AG04450 (cell line): Measurements from ENCODE around the gene ARHGEF4. TPM values are rescaled to one million over a fixed set of nuclear protein-coding genes. Genes with fewer than 3 reads are reported as not detected.

Source experiments
- CTCF ChIA-PET: fragments of 300-600, 350-600 bp; formaldehyde crosslinking; extraction: SDS; loops from one replicate; lab custom pipeline; 2022; ENCODE audit warnings: antibody characterized with exemption, inconsistent platforms; lab: Charles Lee
- POLR2A ChIA-PET: fragments of 350-600 bp; formaldehyde crosslinking; extraction: SDS; loops from one replicate; lab custom pipeline; 2021; ENCODE audit warnings: antibody characterized with exemption, inconsistent platforms; lab: Yijun Ruan, JAX
- DNase-seq: peaks from one replicate; pipeline ENCODE4 v3.0.0-alpha.2; 2011; ENCODE audit warnings: low read depth, low spot score
- H3K27ac ChIP-seq: one replicate; pipeline ENCODE4 v1.5.1; 2012; ENCODE audit warnings: low read depth, low read length, control low read depth
- H3K27me3 ChIP-seq: one replicate; pipeline ENCODE4 v1.6.0; 2012; ENCODE audit warnings: low read length; ENCODE audit not compliant: control insufficient read depth, insufficient read depth
- H3K4me3 ChIP-seq: 2 replicates; pipeline ENCODE4 v1.5.1; 2011; ENCODE audit warnings: mild to moderate bottlenecking, low read depth, low read length, control low read depth
- H3K9me3 ChIP-seq: 2 replicates; pipeline ENCODE4 v1.5.1; 2012; ENCODE audit warnings: low read length; ENCODE audit not compliant: control insufficient read depth, insufficient read depth
- polyA plus RNA-seq: library from polyadenylated mRNA; depleted of rRNA; stranded (reverse); fragments of >200 nt; gene quantifications from 2 replicates; pipeline ENCODE4 v1.2.3, GENCODE V29; 2011
- TF ChIP-seq, protein P1 (sequence below): IDR thresholded peaks from 2 replicates; pipeline ENCODE4 v1.5.1; 2011; ENCODE audit warnings: low read depth, low read length, control low read depth, inconsistent platforms

Gene ARHGEF4
- polyA plus RNA-seq, 1 experiment: 0.95 TPM

DNA sequence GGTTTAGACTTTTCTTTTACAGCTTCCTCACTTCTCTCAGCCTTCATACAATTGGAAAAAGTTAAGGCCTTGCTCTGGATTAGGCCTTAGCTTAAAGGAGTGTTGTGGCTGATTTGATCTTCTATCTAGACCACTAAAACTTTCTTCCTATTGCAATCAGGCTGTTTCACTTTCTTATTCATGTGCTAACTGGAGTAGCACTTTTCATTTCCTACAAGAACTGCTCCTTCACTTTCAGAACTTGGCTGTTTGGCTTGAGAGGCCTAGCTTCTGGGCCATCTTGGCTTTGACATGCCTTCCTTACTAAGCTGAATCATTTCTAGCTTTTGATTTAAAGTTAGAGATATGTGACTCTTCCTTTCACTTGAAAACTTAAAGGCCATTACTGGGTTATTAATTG, 114.3 kb downstream of the ARHGEF4 start:
- CTCF ChIA-PET: interaction anchor here (1.5 kb wide), 1 partner anchor 31 kb away, joined by 3 read pairs; no protein-coding TSS in a partner anchor
- H3K27me3 ChIP-seq: peaks cover 2% of the 10 kb centered on the region
- POLR2A ChIA-PET: no interaction called here

DNA sequence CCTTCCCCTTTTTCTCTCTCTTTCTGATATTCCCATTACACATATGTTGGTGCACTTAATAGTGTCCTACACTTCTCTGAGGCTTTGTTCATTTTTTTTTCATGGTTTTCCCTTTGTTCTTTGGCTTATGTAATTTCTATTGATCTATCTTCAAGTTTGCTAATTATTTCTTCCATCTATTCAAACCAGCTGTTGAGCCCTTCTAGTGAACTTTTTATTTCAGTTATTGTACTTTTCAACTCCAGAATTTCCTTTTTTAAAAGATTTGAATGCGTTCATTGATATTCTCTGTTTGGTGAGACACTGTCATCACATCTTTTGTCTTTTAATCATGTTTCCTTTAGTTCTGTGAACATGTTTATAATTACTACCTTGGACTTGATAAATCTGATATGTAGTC, 118.2 kb downstream of the ARHGEF4 start:
- CTCF ChIA-PET: no interaction called here
- TF ChIP-seq, protein P1, sequence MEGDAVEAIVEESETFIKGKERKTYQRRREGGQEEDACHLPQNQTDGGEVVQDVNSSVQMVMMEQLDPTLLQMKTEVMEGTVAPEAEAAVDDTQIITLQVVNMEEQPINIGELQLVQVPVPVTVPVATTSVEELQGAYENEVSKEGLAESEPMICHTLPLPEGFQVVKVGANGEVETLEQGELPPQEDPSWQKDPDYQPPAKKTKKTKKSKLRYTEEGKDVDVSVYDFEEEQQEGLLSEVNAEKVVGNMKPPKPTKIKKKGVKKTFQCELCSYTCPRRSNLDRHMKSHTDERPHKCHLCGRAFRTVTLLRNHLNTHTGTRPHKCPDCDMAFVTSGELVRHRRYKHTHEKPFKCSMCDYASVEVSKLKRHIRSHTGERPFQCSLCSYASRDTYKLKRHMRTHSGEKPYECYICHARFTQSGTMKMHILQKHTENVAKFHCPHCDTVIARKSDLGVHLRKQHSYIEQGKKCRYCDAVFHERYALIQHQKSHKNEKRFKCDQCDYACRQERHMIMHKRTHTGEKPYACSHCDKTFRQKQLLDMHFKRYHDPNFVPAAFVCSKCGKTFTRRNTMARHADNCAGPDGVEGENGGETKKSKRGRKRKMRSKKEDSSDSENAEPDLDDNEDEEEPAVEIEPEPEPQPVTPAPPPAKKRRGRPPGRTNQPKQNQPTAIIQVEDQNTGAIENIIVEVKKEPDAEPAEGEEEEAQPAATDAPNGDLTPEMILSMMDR: no peak
- no peaks in the 10 kb centered on the region for H3K9me3 ChIP-seq
- H3K4me3 ChIP-seq: no peak overlapping the region
- DNase-seq: no peak
- POLR2A ChIA-PET: no interaction called here
- H3K27me3 ChIP-seq: no peaks in the 10 kb centered on the region
- H3K27ac ChIP-seq: no peak overlapping the region

More for the DNA sequence above, 114.3 kb downstream of the ARHGEF4 start:
- TF ChIP-seq, protein P1: no peak
- Histone ChIP-seq H3K9me3 (no peaks in the 10 kb centered on the region), H3K4me3 (no peak overlapping the region), H3K27ac (no peak overlapping the region)
- DNase-seq: no peak

DNA sequence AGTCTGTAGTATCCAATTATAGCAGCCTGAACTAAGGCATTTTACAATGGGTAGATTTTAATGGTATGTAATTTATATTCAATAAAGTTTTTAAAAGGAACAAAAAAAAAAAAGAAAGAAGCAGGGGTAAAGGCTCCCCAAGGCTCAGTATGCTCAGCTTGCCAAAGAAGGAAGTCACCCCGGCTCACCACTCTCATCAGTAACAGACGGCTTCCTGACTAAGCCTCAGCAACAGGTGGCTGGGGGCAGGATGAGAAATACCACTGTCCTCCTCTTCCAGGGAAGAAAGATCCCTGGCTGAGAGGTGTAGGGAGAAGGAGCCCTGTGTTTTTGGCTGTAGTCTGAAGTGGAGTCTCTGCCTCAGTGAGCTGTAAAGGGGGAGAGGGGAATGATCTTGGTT, 121.2 kb downstream of the ARHGEF4 start:
- H3K27ac ChIP-seq: no peak overlapping the region
- ChIA-PET CTCF (no interaction called here), POLR2A (no interaction called here)
- H3K4me3 ChIP-seq: no peak overlapping the region
- no peak for DNase-seq
- H3K9me3 ChIP-seq: no peaks in the 10 kb centered on the region
- peaks cover 2% of the 10 kb centered on the region for H3K27me3 ChIP-seq
- TF ChIP-seq, protein P1: no peak

DNA sequence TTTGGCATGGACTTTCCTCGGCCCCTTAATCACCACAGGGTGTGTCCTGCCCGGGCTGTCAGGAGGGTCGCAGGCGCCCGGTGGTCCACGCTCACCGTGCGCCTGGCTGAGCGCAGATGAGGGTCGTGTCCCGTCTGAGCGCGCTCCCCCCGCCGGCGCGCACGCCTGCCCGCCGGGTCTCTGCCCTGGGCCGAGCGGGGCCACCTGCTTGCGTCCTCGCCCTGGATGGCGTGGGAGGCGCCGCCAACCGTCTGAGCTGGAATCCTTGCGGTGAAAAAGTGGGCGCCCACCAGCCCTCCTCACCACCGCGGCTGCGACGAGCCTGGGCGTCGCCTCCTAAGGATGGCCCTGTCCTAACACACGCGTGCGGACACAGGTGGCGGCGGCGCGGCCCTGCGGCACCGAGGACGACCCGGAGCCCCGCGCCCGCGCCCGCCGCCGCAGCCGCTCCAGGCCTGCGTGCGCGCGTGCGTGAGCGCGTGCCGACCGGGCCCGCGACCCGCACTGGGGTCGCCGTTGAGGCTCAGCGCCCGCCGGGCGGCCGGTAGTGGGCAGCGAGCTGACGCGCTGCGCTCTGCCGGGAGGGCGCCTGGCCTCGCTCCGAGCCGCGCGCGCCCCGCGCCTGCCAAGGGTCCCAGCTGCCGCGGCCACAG, 126.6 kb downstream of the ARHGEF4 start:
- POLR2A ChIA-PET: no interaction called here

More for the DNA sequence above, 126.6 kb downstream of the ARHGEF4 start:
- DNase-seq: no peak
- Histone ChIP-seq H3K9me3 (no peaks in the 10 kb centered on the region), H3K27me3 (peaks cover 34% of the 10 kb centered on the region), H3K27ac (no peak overlapping the region), H3K4me3 (no peak overlapping the region)
- CTCF ChIA-PET: no interaction called here
- TF ChIP-seq, protein P1: no peak
